ENCODE measurements around the gene NUCKS1.

The NUCKS1 gene

GRCh38 chr1:205666372-205667166 lies 83.4 kb downstream of the NUCKS1 start:
- DNase-seq: no peak

DNA sequence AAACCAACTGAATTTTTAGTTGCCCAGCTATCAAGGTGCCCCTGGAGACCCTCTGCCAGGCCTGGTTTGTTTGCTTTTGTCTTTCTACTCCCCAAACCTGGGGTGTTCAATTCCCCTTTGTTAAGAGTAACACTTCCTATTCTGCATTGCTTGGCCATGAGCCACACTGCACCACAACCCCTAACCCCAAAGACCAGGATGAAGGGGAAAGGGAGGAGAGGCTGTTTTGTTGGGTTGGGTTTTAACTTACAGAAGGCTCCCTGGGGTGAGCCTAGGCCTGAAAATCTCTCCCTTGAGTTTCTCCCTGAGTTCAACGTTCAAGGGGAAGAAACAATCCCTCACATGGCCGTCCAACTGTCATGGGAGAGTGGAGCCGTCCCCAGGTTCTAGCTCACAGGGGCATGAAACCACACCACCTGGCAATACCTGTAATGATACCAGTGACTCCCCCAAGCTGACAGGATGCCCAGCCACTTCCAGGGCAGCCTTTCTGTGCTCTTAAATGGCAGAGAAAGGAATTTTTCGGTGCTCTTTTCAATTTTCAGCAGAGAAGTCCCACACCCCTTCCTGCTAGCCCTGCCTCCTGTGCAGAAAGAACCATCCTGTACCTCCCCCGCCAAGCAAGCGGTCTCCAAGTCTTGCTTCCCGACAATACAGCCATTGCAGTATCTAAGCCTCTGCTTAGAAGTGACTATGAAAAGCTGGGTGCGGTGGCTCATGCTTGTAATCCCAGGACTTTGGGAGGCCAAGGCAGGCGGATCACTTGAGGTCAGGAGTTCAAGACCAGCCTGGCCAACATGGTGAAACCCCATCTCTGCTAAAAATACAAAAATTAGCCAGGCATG lies 84.6 kb downstream of the NUCKS1 start:
- no peak for DNase-seq

DNA sequence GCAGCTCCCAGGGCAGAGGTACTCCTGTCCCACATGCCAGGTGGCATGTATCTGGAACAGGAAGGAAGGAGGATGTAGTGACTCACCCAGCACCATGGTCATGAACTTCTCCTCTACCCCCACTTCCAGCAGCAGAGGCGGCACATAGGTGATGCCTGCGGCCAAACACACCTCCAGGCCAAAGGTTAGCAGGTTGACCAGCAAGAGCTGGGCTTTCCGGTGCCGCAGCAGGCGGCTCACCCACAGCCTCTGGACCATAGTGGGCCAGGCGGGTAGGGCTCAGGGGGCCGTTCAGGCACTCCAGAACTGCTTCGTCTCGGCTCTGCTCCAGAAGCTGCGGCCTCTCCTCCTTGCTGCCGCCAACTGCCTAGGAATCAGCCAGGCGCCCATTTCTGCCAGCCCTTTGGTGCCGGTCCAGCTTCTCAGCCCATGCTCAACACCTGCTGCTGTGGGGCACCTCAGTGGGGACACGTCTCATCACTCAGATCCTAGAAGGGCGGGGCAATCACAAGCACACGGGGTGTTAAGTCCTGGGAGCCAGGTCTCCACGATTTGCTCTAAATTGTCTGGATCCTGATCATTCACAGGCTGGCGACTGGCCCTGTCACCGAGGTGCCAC lies 85.5 kb downstream of the NUCKS1 start:
- no peak for DNase-seq

- no peak for DNase-seq
Measured at GRCh38 chr1:205663286-205663936, 86.6 kb downstream of the NUCKS1 start.

Measured in CD4-positive, alpha-beta T cell treated with Interleukin-15 for 1 hour (primary cell).